Sigmoid colon (tissue), 7 donors: ENCODE data around the gene AGTPBP1. TPM values are rescaled to one million over a fixed set of nuclear protein-coding genes. Genes with fewer than 3 reads are reported as not detected.
"Not testable (repeated sequence)": the region's sequence is repeated elsewhere in the genome, so short reads cannot be mapped to it uniquely, and the experiment has no call there.

ENCODE experiments used
- DNase-seq: peaks from one replicate; pipeline ENCODE4 v3.0.0-alpha.2; 2019
- H3K27ac ChIP-seq, 4 donors: fragments of 200-600 bp; sonication (generic); one replicate each; pipeline ENCODE4 v1.5.1; 2016 to 2019; ENCODE audit warnings: mild to moderate bottlenecking in 1 of 4
- H3K27me3 ChIP-seq, 3 donors: fragments of 200-600 bp; sonication (generic); one replicate each; pipeline ENCODE4 v1.5.1; 2019; ENCODE audit warnings: mild to moderate bottlenecking in 1 of 3
- H3K36me3 ChIP-seq, 4 donors: fragments of 200-600 bp; sonication (generic); one replicate each; pipeline ENCODE4 v1.5.1; 2016 to 2019
- H3K4me1 ChIP-seq, 4 donors: fragments of 200-600 bp; sonication (generic); one replicate each; pipeline ENCODE4 v1.5.1; 2017 to 2019
- H3K4me3 ChIP-seq, 4 donors: fragments of 200-600 bp; sonication (generic); one replicate each; pipeline ENCODE4 v1.5.1; 2017 to 2019; ENCODE audit warnings: mild to moderate bottlenecking in 2 of 4, moderate library complexity in 1 of 4
- H3K9me3 ChIP-seq, 4 donors: fragments of 200-600 bp in 3 of 4; sonication (generic) in 3 of 4; one replicate each; pipeline versions ENCODE4 v1.5.1 to v1.6.1; 2013 to 2019
- EP300 ChIP-seq, 4 donors: sonication (generic); formaldehyde crosslinking; IDR thresholded peaks; one replicate each; pipeline ENCODE4 v1.6.1; 2017; ENCODE audit warnings: antibody characterized with exemption in 4 of 4
- POLR2A ChIP-seq, 2 donors: fragments of 450-650 bp; IDR thresholded peaks; one replicate each; pipeline ENCODE4 v1.6.1; 2016; ENCODE audit warnings: antibody characterized with exemption in 2 of 2, mild to moderate bottlenecking in 2 of 2, moderate library complexity in 2 of 2
- POLR2AphosphoS5 ChIP-seq, 4 donors: sonication (generic); formaldehyde crosslinking; IDR thresholded peaks; one replicate each; pipeline ENCODE4 v1.6.1; 2017; ENCODE audit warnings: antibody characterized with exemption in 4 of 4
- WGBS, 2 donors: extraction: QIAGEN DNeasy Blood & Tissue Kit; methylation state at CpG; one replicate each; pipeline ENCODE4 v1.1.7; 2013; 5-methylcytosine and 5-hydroxymethylcytosine counted together
- intact Hi-C: fragments of 100-400 bp; cut with DNase I; formaldehyde crosslinking; loops from one replicate; pipeline ENCODE4 v1.15.1; 2023
- polyA plus RNA-seq, 3 donors: library from polyadenylated mRNA; stranded (reverse); fragments of 200-250 nt; gene quantifications; one replicate each; pipeline ENCODE4 v1.2.3, GENCODE V29; 2013
- total RNA-seq, 4 donors: library from RNA; depleted of rRNA; stranded (reverse); fragments of >200 nt; gene quantifications; one replicate each; pipeline ENCODE4 v1.1.0, GENCODE V29; 2016
- TF ChIP-seq, protein P1 (sequence below), 4 experiments: fragments of 450-650 bp in 3 of 4; fragments of 200-600 bp in 1 of 4; IDR thresholded peaks; one replicate each; pipeline ENCODE4 v1.5.1; 2016 to 2019; ENCODE audit warnings: antibody characterized with exemption in 4 of 4, mild to moderate bottlenecking in 3 of 4, moderate library complexity in 2 of 4
- donor health status: healthy with polysubstance abuse.
- donor health status: Bipolar disorder and iron deficiency.
- donor health status: healthy.

AGTPBP1 gene
- total and polyA plus RNA-seq, 7 donors = 3.6 to 24.7 (median 17.1) TPM

DNA sequence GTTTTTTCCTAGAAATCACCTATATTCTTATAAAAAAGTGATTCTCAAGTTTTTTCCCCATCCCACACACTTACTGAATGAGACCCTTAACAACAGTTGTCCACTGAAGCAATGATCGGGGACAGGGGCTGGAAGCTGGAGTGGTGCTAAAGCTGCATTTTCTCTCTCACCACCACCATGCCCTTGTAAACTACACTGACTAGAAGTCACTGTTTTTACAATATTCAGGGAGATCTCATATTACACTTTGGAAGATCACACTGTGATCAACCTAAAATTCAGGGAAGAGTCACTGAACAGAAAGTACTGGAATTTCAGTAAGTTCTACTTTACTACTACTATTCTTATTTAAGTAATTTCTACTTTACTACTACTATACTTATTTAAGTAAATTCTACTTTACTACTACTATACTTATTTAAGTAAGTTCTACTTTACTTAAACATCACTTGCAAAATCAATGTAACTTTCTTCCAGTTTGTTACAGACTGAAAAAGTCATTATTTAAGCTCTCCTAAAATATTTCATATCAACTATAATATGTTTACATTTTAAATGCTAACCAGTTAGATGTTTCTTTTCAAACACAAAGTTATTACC lies 164.3 kb downstream of the AGTPBP1 start:
- no peaks in the 10 kb centered on the region for H3K4me1 ChIP-seq

DNA sequence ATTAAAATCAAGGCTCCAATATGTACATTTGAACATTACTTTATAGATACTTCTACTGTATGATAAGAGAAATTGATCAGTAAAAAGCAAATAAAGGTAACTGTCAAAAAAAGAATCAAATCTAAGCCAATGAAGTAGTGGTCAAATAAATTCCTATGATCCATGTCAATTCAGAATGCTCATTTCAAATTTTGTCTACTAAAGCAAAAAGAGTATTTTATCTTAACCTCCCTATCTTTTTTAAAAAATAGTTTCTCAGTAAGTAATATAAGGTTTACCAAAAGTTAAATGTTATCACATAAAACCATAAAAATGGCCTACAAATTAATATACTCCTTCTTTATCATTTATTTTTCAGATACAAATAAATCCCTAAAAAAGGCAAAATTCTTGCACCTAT lies 165.9 kb downstream of the AGTPBP1 start:
- TF ChIP-seq, protein P1, sequence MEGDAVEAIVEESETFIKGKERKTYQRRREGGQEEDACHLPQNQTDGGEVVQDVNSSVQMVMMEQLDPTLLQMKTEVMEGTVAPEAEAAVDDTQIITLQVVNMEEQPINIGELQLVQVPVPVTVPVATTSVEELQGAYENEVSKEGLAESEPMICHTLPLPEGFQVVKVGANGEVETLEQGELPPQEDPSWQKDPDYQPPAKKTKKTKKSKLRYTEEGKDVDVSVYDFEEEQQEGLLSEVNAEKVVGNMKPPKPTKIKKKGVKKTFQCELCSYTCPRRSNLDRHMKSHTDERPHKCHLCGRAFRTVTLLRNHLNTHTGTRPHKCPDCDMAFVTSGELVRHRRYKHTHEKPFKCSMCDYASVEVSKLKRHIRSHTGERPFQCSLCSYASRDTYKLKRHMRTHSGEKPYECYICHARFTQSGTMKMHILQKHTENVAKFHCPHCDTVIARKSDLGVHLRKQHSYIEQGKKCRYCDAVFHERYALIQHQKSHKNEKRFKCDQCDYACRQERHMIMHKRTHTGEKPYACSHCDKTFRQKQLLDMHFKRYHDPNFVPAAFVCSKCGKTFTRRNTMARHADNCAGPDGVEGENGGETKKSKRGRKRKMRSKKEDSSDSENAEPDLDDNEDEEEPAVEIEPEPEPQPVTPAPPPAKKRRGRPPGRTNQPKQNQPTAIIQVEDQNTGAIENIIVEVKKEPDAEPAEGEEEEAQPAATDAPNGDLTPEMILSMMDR (IDR thresholded peaks at IDR 0.05) = no peak
- TF ChIP-seq EP300 (IDR thresholded peaks at IDR 0.05) = no peak
- no peak for TF ChIP-seq POLR2AphosphoS5 (IDR thresholded peaks at IDR 0.05)
- no peak for TF ChIP-seq POLR2A (IDR thresholded peaks at IDR 0.05)
- Histone ChIP-seq H3K4me3 (no peak overlapping the region), H3K27me3 (no peaks in the 10 kb centered on the region), H3K9me3 (no peaks in the 10 kb centered on the region), H3K4me1 (no peaks in the 10 kb centered on the region), H3K27ac (no peak overlapping the region), H3K36me3 (no peaks in the 10 kb centered on the region)
- intact Hi-C loops = no loop called here
- DNase-seq = no peak

More for the DNA sequence above, 164.3 kb downstream of the AGTPBP1 start:
- TF ChIP-seq, protein P1 (IDR thresholded peaks at IDR 0.05) = no peak
- no peak for TF ChIP-seq POLR2AphosphoS5 (IDR thresholded peaks at IDR 0.05)
- no peak for TF ChIP-seq EP300 (IDR thresholded peaks at IDR 0.05)
- TF ChIP-seq POLR2A (IDR thresholded peaks at IDR 0.05) = no peak
- WGBS, 2 donors = 98 to 100% methylated on average over 1 of the region's 1 CpG
- intact Hi-C loops = no loop called here
- H3K36me3 ChIP-seq = no peaks in the 10 kb centered on the region
- no peak for DNase-seq
- no peaks in the 10 kb centered on the region for H3K9me3 ChIP-seq
- H3K4me3 ChIP-seq = no peak overlapping the region
- no peak overlapping the region for H3K27ac ChIP-seq
- no peaks in the 10 kb centered on the region for H3K27me3 ChIP-seq

DNA sequence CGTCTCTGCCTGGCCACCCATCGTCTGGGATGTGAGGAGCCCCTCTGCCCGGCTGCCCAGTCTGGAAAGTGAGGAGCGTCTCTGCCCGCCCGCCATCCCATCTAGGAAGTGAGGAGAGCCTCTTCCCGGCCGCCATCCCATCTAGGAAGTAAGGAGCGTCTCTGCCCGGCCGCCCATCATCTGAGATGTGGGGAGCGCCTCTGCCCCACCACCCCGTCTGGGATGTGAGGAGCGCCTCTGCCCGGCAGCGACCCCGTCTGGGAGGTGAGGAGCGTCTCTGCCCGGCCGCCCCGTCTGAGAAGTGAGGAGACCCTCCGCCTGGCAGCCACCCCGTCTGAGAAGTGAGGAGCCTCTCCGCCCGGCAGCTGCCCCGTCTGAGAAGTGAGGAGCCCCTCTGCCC lies 168.2 kb downstream of the AGTPBP1 start:
- H3K4me1 ChIP-seq, intact Hi-C loops: not testable (repeated sequence)

DNA sequence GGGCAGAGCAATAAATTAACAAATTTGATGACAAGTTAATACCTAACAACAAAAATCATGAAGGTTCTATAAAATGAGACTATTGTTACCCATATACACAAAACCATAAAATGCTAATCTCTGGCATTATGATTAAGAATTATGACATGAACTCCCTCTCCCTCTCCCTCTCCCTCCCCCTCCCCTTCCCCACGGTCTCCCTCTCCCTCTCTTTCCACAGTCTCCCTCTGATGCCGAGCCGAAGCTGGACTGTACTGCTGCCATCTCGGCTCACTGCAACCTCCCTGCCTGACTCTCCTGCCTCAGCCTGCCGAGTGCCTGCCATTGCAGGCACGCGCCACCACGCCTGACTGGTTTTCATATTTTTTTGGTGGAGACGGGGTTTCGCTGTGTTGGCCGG lies 168.8 kb downstream of the AGTPBP1 start:
- intact Hi-C loops, H3K36me3 ChIP-seq, H3K27ac ChIP-seq, H3K4me3 ChIP-seq, H3K27me3 ChIP-seq, H3K4me1 ChIP-seq, H3K9me3 ChIP-seq, DNase-seq: not testable (repeated sequence)
- WGBS, 2 donors = 96 to 97% methylated on average over 11 of the region's 11 CpGs

More for the DNA sequence above, 168.2 kb downstream of the AGTPBP1 start:
- not testable (repeated sequence) for H3K36me3 ChIP-seq, H3K4me3 ChIP-seq, H3K27ac ChIP-seq, H3K9me3 ChIP-seq, DNase-seq, H3K27me3 ChIP-seq
- 97% methylated on average over 25 of the region's 26 CpGs for WGBS, 2 donors

DNA sequence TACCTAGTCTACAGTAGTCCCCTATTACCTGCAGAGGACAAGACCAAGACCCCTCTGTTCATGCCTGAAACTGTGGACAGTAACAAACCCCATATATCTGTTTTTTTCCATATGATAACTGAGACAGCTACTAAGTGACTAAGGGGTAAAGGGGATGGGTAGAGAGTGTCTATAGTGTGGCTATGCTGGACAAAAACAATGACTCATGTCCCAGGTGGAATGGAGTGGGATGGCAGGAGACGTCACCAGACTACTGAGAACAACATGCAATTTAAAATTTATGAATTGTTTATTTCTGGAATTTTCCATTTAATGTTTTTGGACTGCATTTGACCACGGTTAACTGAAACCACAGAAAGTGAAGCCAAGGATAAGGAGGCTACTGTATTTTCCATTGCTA lies 171.8 kb downstream of the AGTPBP1 start:
- TF ChIP-seq POLR2AphosphoS5 (IDR thresholded peaks at IDR 0.05) (no peak), POLR2A (IDR thresholded peaks at IDR 0.05) (no peak), EP300 (IDR thresholded peaks at IDR 0.05) (no peak)
- TF ChIP-seq, protein P1 (IDR thresholded peaks at IDR 0.05) = no peak
- peaks cover 0 to 6% (median 0%) of the 10 kb centered on the region in 4 donors for H3K36me3 ChIP-seq
- no peaks in the 10 kb centered on the region for H3K4me1 ChIP-seq
- no peak for DNase-seq
- no peak overlapping the region for H3K4me3 ChIP-seq
- no peaks in the 10 kb centered on the region for H3K27me3 ChIP-seq
- WGBS, 2 donors = 78 to 82% methylated on average over 2 of the region's 2 CpGs
- intact Hi-C loops = no loop called here
- no peaks in the 10 kb centered on the region for H3K9me3 ChIP-seq
- H3K27ac ChIP-seq = no peak overlapping the region

DNA sequence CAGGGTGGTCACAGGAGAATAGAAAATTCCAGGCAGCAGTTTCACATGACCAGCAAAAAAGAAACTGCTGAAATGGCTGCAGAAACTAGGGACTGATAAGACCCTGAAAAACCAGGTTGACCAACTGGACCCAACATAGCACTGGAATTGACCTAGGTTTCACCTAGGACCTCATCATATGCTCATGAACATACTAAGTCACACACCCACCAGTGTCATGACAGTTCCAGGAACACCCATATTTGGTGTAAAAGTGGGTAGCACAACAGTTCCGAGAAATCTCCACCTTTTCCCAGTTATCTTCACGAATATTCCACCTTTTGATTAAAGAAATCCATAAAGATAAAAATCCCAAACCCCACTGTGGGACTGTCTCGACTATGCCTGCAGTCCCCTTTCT lies 182.2 kb downstream of the AGTPBP1 start:
- H3K27ac ChIP-seq = no peak overlapping the region
- TF ChIP-seq POLR2AphosphoS5 (IDR thresholded peaks at IDR 0.05) = no peak
- TF ChIP-seq POLR2A (IDR thresholded peaks at IDR 0.05) = no peak
- TF ChIP-seq, protein P1 (IDR thresholded peaks at IDR 0.05) = no peak
- no peak for TF ChIP-seq EP300 (IDR thresholded peaks at IDR 0.05)
- H3K36me3 ChIP-seq = no peaks in the 10 kb centered on the region
- H3K9me3 ChIP-seq = no peaks in the 10 kb centered on the region
- 70 to 93% methylated on average over 3 of the region's 3 CpGs for WGBS, 2 donors
- intact Hi-C loops = no loop called here
- no peaks in the 10 kb centered on the region for H3K27me3 ChIP-seq
- H3K4me1 ChIP-seq = no peaks in the 10 kb centered on the region
- DNase-seq = no peak
- H3K4me3 ChIP-seq = no peak overlapping the region
